ENCODE measurements around the gene PCBP3.
"Not testable (repeated sequence)": the region's sequence is repeated elsewhere in the genome, so short reads cannot be mapped to it uniquely, and the experiment has no call there.

PCBP3 gene

DNA sequence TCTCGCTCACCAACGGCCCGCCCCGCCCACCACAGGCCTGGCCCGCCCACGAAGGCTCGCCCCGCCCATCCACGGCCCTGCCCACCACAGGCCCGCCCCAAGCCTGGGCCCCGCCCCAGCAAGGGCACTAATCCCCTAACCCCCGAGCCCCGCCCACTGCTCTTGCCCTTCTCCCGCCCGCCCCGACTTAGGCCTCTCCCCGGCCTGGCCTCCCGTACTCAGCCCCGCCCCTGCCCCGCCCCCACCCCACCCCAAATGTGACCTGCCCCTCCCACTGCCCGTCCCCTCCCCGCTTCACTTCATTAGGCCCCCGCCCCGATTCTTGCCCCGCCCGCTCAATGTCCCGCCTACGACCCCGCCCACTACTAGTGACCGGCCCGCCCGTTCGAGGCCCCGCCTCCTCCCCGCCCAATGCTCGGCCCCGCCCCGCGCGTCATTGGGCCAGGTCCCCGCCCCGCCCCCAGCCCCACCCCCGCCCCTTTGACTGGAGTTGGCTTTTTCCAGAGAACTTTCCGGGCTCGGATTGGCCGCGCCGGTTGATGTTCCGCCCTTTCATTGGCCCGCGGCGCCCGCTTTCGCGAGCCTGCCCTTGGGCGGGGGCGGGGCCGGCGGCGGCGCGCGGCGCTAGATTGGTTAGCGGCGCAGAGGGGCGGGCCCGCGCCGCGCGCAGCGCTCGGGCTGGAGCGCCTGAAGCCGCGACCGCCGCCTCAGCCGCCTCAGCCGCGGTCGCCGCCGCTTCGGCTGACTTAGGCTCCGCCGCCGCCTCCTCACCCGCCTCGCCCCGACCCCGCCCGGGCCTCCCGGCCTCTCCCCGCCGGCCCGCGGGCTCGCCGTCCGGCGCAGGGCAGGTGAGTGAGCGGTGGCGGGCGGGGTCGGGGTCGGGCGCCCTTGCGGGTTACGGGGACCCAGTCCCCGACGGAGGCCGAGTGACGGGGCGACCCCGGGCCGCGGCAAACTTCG lies at the start of gene PCBP3:
PCBP3 (plus strand) TSS at position 705 of the 960 bp plus-strand sequence. CDS start 206,361 bp downstream, outside the sequence.
- DNase-seq: no peak

DNA sequence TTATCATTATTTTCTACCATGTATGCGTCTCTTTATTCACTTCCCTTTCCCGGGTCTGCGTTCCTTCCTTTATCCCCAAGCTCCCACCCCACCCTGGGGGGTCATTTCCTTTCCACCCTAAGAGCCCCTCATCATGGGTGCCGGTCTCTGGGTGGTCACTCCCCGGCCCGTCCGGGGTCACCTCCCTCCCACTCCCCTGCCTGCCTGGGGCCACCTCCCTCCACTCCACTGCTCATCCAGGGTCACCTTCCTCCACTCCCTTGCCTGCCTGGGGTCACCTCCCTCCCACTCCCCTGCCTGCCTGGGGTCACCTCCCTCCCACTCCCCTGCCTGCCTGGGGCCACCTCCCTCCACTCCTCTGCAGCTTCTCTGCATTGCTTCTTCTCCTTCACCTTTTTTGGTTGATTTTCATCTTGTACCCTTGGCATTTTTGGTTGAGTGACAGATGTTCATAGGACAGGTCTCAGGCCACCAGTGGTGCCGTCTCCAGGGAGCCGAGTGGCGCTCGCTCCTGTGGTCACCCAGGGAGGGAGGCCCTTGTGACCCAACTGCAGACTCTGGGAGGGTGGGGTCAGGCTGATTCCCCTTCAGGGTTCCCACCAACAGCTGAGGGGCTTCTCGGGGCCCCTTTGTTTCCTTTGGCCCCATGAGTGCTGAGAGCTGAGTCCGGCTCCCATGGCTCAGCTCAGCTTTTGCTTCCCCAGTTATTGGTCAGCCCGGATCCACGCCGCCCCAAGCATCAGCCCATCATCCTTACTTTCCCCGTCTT lies 48.6 kb upstream of the PCBP3 start:
- DNase-seq: no peak

GRCh38 chr21:45595574-45596295 lies 47.8 kb upstream of the PCBP3 start:
- no peak for DNase-seq

DNA sequence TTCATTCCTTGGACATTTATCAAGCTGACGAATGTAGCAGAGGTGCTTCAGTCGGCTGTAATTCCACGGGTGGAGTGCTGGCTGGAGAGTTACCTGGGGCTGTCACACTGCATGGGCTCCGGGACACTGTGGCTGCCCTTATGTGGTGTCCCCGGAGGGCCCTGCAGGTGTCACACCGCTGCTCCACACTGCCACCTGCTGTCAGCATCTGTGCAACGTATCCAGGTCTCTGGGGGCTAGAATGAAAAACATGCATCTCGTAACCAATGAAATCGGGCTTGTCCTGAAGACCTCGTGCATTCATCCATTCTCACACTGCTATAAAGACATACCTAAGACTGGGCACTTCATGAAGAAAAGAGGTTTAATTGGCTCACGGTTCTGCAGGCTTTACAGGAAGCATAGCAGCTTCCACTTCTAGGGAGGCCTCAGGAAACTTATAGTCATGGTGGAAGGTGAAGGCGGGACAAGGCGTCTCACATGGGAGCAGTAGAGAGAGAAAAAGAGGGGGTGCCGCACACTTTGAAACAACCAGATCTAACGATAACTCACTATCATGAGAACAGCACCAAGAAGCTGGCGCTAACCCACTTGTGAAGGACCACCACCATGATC lies 46.7 kb upstream of the PCBP3 start:
- DNase-seq: peak; percentile 73

DNA sequence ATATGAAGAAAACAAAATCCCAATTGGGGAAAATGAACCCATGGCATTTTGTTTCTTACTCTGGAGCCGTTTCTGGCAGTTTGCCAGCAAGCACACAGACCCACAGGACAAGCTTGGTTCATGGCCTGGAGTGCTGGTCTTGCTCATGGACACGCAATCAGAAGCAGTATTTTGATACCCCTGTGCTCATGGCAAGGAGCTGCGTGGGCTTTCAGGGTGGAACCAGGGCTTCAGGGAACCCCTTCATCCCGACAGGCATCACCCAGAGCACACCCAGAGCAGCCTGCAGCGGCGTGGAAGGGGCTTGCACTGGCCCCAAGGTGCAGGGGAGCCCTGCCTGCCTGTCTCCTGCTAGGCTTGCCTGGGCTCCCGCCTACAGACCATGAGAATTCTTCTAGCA lies 45.4 kb upstream of the PCBP3 start:
- DNase-seq: no peak

- no peak for DNase-seq
Measured at GRCh38 chr21:45598666-45599065, 44.9 kb upstream of the PCBP3 start.

DNA sequence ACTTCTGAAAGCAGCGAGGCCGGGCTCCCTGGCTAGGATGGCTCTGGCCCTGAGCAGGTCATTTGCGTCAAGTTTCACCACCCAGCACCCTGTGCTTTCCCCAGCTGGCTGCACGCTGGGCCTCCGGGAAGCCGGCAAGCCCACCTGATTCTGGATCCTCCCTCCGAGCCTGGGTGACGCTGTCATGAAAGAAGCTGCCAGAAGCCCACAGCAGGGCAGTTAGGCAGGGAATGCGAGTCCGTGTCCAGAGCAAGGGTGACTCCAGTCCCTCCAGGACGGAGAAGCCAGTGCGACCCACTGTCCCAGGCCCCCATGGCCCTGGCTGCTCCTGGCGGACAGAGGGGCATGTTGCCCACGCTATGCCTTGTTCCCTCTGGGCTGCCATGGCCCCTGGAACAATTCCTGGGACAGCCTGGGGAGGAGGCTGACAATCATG lies 44.4 kb upstream of the PCBP3 start:
- DNase-seq: no peak

DNA sequence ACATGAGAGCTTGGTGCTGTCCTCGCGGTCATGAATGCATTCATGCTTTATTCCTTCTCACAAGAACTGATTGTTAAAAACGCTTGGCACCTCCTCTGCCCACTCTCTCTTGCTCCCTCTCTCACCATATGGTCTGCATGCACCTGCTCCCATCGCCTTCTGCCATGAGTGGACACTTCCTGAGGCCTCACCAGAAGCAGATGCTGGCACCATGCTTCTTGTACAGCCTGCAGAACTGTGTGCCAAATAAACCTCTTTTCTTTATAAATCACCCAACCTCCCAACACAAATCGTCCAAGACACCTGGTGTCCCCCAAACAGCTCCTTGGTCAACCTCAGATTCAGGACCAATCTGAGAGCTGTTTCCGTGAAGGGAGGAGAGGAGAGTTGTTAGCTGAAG lies 43.3 kb upstream of the PCBP3 start:
- DNase-seq: no peak

- DNase-seq: no peak
Measured at GRCh38 chr21:45601551-45601950, 42.0 kb upstream of the PCBP3 start.

- no peak for DNase-seq
Measured at GRCh38 chr21:45602106-45602505, 41.4 kb upstream of the PCBP3 start.

DNA sequence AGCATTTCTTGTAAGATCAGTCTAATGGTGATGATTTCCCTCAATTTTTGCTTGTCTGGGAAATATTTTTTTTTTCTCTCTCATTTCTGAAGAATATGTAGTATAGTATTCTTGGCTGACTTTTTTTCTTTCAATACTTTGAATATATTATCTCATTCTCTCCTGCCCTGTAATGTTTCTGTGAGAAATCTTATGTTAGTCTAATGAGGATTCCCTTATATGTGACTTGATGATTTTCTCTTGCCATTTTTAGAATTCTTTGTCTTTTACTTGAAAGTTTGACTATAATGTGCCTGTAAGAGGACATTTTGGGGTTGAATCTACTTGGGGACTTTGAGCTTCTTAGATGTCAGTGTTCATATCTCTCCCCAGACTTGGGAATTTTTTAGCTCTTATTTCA lies 40.0 kb upstream of the PCBP3 start:
- DNase-seq: no peak

GRCh38 chr21:45604681-45605080 lies 38.8 kb upstream of the PCBP3 start:
- not testable (repeated sequence) for DNase-seq

GRCh38 chr21:45607021-45607908 lies 36.3 kb upstream of the PCBP3 start:
- DNase-seq: no peak

GRCh38 chr21:45607909-45608295 lies 35.6 kb upstream of the PCBP3 start:
- DNase-seq: no peak

DNA sequence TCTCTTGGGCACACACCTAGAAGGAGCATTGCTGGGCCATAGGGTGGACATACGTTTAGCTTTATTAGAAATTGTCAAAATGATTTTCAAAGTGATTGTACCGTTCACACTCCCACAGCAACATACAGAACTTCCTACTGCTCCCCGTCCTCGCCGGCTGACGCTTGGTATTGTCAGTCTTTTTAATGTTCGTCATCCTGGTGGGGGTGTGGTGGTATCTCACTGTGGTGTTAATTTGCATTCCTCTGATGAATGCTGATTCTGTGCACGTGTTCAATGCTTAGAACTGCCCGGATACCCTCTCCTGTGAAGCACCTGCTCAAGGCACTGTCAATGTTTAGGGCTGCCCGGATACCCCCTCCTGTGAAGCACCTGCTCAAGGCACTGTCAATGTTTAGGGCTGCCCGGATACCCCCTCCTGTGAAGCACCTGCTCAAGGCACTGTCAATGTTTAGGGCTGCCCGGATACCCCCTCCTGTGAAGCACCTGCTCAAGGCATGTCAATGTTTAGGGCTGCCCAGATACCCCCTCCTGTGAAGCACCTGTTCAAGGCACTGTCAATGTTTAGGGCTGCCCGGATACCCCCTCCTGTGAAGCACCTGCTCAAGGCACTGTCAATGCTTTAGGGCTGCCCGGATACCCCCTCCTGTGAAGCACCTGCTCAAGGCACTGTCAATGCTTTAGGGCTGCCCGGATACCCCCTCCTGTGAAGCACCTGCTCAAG lies 34.6 kb upstream of the PCBP3 start:
- not testable (repeated sequence) for DNase-seq

- DNase-seq: not testable (repeated sequence)
Measured at GRCh38 chr21:45609616-45610015, 33.9 kb upstream of the PCBP3 start.

- no peak for DNase-seq
Measured at GRCh38 chr21:45611296-45611695, 32.2 kb upstream of the PCBP3 start.

GRCh38 chr21:45611939-45612664 lies 31.4 kb upstream of the PCBP3 start:
- DNase-seq: no peak

DNA sequence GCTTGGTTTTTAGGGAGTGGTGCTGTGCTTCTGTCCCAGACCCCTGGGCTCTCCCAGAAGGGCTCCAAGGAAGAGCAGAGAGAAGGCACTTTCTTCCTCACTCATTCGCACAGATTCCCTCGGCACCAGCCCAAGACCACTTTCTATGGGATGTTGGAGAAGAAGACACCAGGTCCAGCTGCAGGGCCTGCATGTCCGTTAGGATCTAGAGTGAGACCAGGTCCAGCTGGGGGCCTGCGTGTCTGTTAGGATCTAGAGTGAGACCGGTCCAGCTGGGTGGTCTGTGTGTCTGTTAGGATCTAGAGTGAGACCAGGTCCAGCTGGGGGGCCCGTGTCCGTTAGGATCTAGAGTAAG lies 30.9 kb upstream of the PCBP3 start:
- DNase-seq: not testable (repeated sequence)

DNA sequence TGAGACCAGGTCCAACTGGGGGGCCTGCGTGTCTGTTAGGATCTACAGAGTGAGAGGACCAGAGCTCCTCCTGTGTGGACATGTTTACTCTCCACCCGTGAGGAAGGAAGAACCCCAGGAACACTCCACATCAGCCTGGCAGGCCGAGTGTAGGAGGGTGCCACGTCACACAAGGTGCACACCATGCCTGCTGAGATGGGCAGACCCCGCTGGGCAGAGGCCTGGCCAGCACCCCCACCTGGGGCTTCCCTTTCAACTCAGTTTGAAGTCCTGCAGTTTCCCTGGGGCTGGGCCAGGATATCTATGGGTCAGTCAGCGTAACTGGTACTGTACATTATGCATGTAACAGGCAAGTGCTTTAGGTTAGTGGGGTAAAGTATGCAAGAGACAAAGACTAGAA lies 30.1 kb upstream of the PCBP3 start:
- no peak for DNase-seq

Data from NK-92 treated with Interleukin-12 subunit alpha and Interleukin-12 subunit beta, amount 100 ng/mL, for 24 hours (cell line).